ENCODE data around the gene AMBP.

- no peak for TF ChIP-seq CTCF (IDR thresholded peaks at IDR 0.05; ENCODE audit: low read depth, low read length, missing input control)
- TF ChIP-seq REST (IDR thresholded peaks at IDR 0.05) = no peak
Measured at GRCh38 chr9:114060070-114060469, 18.0 kb downstream of the AMBP start.
